ENCODE data around the gene INF2.

GRCh38 chr14:104751539-104752422 lies 62.4 kb downstream of the INF2 start:
- no peak for TF ChIP-seq POLR2A (IDR thresholded peaks at IDR 0.05; ENCODE audit: low read depth, low read length)
- no peak for TF ChIP-seq POLR2AphosphoS5 (IDR thresholded peaks at IDR 0.05; ENCODE audit: low read depth, low read length)
